SKM-1 treated with dmso at 0.1 percent for 144 hours (cell line): ENCODE data around the gene MIA.
"Not testable (repeated sequence)": the region's sequence is repeated elsewhere in the genome, so short reads cannot be mapped to it uniquely, and the experiment has no call there.

Experiments used
- DNase-seq: peaks from one replicate; lab custom pipeline; 2025; ENCODE audit not compliant: unreplicated experiment; lab: John Stamatoyannopoulos, UW

Gene MIA

DNA sequence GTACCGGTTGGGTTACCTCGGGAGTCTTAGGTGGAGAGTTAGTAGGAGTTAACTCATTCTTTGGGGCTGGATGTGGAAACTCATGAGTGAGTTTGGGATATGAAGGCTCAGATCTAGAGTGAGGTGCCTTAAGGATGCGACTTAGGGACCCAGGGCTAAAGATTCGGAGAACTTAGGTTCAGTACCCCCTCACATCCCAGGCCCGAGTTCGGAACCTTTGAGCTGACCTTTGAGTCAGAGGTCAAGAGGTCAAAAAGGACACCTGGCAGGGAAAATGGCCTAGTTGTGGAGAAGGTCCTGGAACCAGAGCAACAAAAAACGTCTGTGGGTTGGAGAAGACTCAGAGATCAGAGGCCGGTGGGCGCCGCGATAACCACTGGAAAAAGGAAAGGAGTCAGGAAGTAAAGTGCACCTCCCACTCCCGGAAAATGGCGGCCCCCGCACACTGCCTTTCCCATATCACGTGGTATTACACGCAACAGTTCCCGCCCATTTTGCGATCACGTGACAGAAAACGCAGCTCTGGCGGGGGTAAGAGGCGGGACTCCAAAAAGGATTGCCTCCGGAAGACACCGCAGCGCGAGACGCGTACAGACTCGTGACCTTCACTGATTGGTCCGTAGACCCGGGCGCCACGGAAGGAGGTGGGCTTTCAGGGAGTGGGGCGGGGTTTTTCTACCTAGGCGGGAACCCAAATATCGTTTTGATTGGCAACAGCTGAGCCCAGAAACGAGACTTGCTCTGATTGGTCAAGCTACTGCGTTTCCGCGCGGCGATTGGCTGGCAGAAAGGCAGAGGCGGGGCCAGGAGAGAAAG is 25.1 kb upstream of the MIA start, which contains the start of gene ACTMAP:
Gene ACTMAP, minus strand, starts transcription at position 420 of the 816 bp plus-strand sequence. CDS start 674 bp downstream, outside the sequence.
- peak; percentile 99 for DNase-seq

DNA sequence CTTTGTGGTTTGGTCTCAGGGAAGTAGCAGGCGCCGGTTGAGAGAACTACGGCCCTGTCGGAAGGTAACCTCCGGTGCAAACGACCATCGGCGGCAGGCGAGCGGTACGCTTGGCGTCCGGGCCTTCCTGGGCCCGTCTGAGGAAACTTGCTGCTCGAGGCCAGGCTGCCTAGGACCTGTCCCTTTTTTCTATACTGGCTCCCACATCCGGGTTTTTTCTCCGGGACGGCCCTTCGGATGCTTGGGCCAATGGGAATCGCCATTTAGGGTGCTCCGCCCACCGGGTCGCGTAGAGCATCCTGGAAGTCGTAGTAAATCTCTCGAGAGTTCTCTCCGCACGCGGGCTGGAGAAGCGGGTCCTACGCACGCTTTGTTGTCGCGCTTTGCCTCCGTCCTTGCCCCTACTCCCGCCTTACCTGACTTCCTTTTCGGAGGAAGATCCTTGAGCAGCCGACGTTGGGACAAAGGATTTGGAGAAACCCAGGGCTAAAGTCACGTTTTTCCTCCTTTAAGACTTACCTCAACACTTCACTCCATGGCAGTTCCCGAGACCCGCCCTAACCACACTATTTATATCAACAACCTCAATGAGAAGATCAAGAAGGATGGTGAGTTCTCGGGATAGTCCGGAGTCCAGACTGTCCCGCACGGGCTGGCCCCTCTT is 24.3 kb upstream of the MIA start, which contains the start of gene SNRPA:
Gene SNRPA, plus strand, starts transcription at position 330 of the 664 bp plus-strand sequence. Its CDS starts 206 bp downstream, at position 536.
- peak; percentile 94 for DNase-seq

DNA sequence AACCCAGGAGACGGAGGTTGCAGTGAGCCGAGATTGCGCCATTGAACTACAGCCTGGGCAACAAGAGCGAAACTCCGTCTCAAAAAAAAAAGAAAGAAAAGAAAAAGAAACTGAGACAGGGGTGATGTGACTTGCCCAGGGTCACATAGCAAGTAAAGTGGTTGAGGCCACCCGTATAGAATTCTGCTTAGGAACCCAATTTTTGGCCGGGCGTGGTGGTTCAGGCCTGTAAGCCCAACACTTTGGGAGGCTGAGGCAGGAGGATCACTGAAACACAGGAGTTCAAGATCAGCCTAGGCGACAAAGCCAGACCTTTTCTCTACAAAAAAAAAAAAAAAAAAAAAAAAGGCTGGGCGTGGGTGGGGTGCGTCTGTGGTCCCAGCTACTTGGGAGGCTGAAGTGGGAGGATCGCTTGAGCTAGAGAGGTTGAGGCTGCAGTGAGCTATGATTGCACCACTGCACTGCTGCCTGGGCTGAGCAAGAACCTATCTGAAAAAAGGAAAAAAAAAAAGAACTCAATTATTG is 23.0 kb upstream of the MIA start:
- DNase-seq, result no peak

DNA sequence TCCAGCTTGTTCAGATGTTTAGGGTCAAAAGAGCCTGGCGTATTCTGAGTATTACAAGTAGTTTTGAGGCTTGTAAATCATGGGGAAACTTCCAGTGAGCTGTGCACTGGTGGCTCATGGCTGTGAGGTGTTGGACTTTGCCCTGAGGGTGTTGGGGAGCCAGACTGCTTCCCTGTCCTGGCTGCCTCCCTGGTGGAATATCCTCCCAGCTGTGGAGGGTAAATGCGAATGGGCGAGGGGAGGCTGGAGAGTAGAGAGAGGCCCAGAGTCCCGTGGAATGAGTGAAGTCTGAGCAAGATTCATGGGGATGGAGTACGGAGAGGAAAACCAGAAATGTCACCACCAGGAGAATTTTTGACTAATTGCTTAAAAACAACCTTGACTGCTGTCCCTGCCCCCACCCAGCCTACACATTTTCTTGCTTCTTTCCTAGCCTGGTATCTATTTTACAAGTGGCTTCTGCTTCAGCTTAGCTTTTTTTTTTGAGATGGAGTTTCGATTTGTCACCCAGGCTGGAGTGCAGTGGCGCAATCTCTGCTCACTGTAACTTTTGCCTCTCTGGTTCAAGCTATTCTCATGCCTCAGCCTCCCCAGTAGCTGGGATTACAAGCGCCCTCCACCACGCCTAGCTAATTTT is 20.6 kb upstream of the MIA start:
- DNase-seq, result no peak

DNA sequence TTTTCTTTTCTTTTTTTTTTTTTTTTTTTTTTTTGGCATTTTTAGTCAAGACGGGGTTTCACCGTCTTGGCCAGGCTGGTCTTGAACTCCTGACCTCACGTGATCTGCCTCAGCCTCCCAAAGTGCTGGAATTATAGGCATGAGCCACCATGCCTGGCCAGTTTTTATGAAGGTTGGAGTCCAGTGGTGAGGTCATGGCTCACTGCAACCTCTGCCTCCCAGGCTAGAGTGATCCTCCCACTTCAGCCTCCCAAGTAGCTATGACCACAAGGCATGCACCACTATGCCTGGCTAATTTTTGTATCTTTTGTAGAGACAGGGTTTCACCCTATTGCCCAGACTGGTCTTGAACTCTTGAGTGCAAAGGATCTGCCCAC is 20.1 kb upstream of the MIA start:
- DNase-seq, result no peak

DNA sequence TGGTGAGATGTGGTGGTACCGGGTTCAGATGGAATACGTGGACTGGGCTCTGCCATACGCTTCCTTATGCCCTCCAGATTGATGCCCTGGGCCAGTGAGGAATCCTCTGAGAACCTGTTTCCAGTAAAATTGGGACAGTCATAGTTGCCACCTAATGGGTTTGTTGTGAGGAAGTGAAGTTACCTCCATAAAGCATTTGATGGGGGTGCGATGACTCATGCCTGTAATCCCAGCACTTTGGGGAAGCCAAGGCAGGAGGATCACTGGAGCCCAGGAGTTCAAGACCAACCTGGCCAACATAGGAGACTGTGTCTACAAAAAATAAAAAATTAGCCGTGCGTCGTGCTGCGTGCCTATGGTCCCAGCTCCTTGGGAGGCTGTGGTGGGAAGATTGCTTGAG is 19.5 kb upstream of the MIA start:
- no peak for DNase-seq

DNA sequence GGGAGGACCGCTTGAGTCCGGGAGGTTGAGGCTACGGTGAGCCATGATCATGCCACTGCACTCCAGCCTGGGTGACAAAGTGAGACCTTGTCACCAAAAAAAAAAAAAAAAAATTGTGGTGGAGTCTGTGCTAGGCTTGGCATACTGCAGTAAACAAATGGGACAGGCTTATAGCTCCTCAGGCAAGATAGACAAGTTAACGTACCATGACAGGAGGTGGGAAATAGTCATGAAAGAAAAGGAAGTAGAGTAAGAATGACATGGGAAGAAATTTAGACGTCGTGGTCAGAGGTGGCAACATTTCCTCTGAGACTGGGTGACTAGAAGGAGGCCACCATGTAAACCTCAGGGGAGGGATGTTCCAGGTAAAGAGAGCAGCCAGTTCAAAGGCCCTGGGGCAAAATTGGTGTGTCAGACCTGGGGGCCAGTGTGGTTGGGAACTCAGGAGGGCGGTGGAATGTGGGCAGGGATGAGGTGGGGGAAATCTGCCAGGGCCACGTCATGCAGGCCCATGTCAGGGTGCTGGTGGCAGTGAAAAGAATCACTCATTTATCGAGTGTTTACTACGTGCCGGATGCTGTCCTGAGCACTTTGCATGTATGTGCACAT is 18.7 kb upstream of the MIA start:
- no peak for DNase-seq

DNA sequence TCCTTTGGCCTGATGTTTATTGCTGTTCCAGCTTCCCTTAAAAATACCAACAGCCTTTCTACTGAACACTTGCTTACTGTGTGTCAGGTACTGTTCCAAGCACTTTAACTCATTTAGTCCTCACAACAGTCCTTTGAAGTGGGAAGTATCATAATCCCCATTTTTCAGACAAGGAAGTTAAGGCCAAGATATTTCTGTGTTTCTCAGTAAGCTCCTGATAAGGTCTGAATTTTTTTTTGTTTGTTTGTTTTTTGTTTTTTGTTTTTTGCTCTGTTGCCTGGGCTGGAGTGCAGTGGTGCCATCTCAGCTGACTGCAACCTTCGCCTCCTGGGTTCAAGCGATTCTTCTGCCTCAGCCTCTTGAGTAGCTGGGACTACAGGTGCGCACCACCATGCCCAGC is 16.8 kb upstream of the MIA start:
- no peak for DNase-seq

DNA sequence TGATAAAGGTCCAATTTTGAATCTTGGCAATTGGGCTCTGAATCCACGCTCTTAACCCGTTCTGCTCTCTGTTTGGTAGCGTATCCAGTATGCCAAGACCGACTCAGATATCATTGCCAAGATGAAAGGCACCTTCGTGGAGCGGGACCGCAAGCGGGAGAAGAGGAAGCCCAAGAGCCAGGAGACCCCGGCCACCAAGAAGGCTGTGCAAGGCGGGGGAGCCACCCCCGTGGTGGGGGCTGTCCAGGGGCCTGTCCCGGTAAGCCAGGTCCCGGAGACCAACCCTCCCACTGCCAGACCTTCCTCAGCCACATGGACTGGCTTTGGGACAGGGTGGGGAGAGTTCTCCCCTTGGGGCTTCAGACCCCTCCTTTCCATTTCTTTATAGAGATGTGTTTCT is 16.0 kb upstream of the MIA start:
- no peak for DNase-seq

DNA sequence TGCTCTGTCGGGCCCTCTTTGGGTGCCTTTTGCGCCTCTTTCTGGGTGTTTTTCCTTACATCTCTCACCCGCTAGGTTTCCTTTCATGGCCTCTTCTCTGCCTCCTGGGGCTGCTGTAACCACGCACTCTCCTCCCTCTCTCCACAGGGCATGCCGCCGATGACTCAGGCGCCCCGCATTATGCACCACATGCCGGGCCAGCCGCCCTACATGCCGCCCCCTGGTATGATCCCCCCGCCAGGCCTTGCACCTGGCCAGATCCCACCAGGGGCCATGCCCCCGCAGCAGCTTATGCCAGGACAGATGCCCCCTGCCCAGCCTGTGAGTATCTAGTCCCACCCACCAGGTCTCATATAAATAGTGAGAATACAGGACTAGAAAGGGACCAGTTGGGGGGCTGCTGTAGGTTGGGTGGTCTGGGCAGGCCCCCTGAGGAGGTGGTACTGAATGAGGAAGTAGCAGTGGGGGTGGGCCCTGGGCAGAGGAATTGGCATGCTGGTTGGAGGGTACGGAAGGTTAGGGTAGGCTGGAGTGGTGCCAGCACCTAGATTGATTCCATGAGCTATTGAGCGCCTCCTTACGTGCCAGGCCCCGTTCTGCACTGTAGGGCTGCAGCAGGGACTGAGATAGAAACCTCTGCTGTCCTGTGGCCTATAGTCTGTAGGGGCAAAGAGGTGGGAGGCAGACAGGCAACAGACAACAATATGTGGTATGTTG is 12.4 kb upstream of the MIA start:
- DNase-seq, result no peak

DNA sequence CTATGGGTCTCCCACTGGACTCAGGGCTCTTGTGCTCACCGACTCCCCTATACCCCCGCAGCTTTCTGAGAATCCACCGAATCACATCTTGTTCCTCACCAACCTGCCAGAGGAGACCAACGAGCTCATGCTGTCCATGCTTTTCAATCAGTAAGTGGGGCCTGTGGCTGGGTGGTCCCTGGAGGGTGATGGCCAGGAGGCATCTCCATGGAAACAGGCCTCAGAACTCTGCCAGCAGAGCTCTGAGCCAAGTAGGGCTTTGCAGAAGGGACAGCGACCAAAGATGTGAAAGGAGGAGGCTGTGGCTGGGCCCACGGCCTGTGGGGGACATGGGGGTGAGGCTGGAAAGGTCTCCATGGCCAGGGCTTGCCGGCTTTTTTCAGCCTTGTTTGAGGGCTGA is 11.8 kb upstream of the MIA start:
- DNase-seq, result no peak

DNA sequence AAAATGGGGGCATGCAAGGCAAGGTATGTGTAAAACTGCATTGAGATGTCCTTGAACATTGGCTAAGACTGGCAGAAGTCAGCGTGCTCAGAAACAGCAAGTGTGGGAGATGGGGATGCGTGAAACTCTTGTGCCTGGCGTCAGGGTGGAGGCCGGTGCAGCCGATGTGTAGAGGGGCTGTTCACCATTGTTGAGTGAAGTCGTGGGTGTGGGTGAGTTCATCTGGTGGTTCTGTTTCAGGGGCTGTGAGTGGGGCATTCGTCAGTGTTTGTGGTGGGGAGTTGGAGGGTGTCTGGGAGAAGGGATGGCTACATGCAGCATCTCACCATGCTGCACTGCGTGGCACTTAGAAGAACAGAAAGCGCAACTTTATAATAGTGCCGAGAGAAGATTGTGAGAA is 11.4 kb upstream of the MIA start:
- DNase-seq, result no peak

DNA sequence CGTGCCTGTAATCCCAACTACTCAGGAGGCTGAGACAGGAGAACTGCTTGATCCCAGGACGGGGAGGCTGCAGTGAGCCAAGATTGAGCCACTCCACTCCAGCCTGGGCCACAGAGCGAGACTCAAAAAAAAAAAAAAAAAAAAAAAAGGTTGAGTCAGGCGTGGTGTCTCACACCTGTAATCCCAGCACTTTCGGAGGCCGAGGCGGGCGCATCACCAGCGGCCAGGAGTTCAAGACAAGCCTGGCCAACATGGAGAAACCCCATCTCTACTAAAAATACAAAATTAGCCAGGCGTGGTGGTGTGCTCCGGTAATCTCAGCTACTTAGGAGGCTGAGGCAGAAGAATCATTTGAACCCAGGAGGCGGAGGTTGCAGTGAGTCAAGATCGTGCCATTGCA is 8.9 kb upstream of the MIA start:
- not testable (repeated sequence) for DNase-seq

DNA sequence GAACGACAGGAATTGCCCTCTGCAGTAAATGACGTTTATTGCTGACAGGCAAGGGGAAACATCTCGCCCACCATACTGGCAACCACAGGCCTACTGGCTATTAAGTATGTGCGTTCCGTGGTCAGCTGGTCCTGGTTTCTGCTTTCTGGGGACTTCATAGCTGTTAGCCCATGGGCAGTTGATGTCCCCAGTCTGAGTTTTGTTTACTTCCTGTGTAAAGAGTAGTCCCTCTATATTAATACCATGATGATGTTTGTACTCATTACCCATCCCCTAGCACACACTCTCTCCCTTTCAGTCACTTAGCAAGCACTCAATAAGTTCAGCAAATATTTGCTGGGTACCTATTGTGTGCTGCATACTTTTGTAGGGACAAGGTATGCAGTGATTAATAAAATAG is 6.5 kb upstream of the MIA start:
- no peak for DNase-seq

DNA sequence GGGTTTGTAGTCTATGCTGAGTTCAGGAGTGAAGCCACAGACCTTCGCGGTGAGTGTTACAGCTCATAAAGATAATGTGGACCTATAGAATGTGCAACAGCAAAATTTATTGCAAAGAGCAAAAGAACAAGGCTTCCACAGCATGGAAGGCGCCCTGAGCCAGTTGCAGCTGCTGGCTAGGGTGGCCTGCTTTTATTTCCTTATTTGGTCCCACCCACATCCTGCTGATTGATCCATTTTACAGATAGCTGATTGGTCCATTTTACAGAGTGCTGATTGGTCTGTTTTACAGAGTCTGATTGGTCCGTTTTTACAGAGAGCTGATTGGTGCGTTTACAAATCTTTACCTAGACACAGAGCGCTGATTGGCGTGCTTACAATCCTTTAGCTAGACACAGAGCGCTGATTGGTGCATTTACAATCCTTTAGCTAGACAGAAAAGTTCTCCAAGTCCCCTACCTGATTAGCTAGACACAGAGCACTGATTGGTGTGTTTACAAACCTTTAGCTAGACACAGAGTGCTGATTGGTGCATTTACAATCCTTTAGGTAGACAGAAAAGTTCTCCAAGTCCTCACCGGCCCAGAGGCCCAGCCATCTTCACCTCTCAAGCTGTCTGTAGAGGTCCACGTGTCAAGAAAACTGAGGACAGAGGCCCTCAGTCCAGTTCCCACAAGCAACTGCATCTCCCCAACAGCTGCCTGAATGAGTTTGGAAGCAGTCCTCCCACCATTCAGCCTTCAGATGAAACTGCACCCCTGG is 4.0 kb upstream of the MIA start:
- not testable (repeated sequence) for DNase-seq

DNA sequence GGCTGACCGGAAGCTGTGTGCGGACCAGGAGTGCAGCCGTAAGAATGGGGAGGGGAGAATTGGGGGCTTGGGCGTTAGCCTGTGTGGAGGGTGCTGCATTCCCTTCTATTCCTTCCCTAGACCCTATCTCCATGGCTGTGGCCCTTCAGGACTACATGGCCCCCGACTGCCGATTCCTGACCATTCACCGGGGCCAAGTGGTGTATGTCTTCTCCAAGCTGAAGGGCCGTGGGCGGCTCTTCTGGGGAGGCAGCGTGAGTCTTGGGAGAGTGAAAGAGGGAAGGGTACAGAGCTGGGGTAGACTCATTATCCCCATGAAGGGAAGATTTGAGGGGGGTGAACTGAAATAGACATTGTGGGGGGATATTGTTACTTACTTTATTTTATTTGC is 306 bp downstream of the MIA start:
- DNase-seq, result no peak

DNA sequence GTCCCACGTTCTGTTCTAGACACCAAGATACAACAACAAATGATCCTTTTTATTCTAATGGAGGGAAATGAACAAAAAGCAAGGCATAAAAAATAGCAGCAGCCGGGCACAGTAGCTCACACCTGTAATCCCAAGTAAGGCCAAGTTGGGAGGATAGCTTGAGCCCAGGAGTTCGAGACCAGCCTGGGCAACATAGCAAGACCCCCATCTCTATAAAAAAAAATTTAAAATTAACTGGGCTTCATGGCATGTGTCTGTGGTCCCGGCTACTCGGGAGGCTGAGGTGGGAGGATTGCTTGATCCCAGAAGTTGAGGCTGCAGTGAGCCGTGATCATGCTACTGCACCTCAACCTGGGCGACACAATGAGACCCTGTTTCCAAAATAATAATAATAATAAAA is 1.0 kb downstream of the MIA start:
- no peak for DNase-seq

DNA sequence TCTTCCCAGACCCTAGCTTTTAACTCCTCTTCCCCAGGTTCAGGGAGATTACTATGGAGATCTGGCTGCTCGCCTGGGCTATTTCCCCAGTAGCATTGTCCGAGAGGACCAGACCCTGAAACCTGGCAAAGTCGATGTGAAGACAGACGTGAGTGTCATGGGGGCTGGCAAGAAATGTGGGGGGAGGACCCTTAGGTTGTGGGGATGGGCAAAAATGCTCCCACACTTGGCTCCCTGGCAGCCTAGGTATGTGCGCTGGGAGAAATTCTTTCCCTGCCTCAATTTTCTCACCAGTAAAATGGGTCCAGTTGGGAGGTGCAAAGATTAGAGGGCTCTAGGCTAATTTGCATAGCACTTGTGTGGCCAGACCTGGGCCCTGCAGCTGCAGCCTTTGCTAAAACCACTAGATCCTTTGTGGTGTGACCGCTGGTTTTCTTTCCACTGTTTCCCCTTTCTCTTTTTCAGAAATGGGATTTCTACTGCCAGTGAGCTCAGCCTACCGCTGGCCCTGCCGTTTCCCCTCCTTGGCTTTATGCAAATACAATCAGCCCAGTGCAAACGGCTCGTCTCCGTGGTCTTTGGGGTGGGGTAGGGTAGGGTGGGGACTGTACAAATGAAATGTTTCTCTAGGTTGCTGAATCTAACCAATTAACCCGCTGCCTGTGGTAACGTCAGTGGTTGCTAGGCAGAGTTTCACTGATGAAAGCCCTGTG is 1.8 kb downstream of the MIA start:
- peak; percentile 93 for DNase-seq

DNA sequence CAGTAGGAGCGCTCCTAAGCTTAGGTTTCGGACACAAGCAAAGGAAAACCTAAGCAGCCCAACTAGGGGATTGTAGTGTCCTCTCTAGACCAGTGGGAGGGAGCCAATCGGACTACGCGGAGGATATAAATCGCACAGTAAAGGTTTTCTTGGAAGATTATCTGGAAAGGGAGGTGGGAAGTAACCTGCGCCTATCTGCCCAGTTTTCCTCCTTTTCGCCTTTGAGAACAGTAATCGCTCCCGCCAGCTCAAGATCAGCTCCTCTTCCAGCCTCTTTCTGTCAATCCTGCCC is 2.3 kb downstream of the MIA start:
- DNase-seq, result no peak
